Liver (tissue), 9 donors: ENCODE results near the gene PPM1E. TPM values are rescaled to one million over a fixed set of nuclear protein-coding genes. Genes with fewer than 3 reads are reported as not detected.

Experiments
- DNase-seq: peaks from one replicate; pipeline ENCODE4 v3.0.0-alpha.2; 2017; ENCODE audit warnings: low spot score
- H3K27ac ChIP-seq, 2 donors: one replicate each; pipeline ENCODE4 v1.7.0; 2013; ENCODE audit warnings: inconsistent platforms in 2 of 2, low read length in 2 of 2, control low read depth in 1 of 2, low read depth in 1 of 2, mild to moderate bottlenecking in 1 of 2
- H3K27me3 ChIP-seq, 4 donors: one replicate each; pipeline versions ENCODE4 v1.6.1 to v1.7.0; 2013; ENCODE audit warnings: low read length in 3 of 4, inconsistent platforms in 1 of 4, mild to moderate bottlenecking in 1 of 4, moderate library complexity in 1 of 4; ENCODE audit not compliant: control insufficient read depth in 4 of 4, insufficient read depth in 4 of 4
- H3K36me3 ChIP-seq, 4 donors: one replicate each; pipeline versions ENCODE4 v1.6.1 to v1.7.0; 2013; ENCODE audit warnings: low read length in 3 of 4, mild to moderate bottlenecking in 3 of 4, low read depth in 1 of 4, moderate library complexity in 1 of 4; ENCODE audit not compliant: control insufficient read depth in 4 of 4, insufficient read depth in 3 of 4
- H3K4me1 ChIP-seq, 4 donors: one replicate each; pipeline versions ENCODE4 v1.6.1 to v1.7.0; 2013; ENCODE audit warnings: low read length in 3 of 4, mild to moderate bottlenecking in 3 of 4, moderate library complexity in 1 of 4; ENCODE audit not compliant: control insufficient read depth in 4 of 4, insufficient read depth in 4 of 4
- H3K4me3 ChIP-seq, 3 donors: one replicate each; pipeline versions ENCODE4 v1.6.1 to v1.7.0; 2013; ENCODE audit warnings: low read length in 3 of 3, control low read depth in 1 of 3, low read depth in 1 of 3, mild to moderate bottlenecking in 1 of 3
- H3K9ac ChIP-seq, 2 donors: one replicate each; pipeline ENCODE4 v1.7.0; 2013; ENCODE audit warnings: low read length in 2 of 2, mild to moderate bottlenecking in 2 of 2, moderate library complexity in 2 of 2, control low read depth in 1 of 2, low read depth in 1 of 2
- H3K9me3 ChIP-seq, 4 donors: one replicate each; pipeline versions ENCODE4 v1.6.1 to v1.7.0; 2013; ENCODE audit warnings: low read length in 3 of 4; ENCODE audit not compliant: control insufficient read depth in 4 of 4
- EGR1 ChIP-seq, 2 donors: IDR thresholded peaks; 2 replicates each; pipeline ENCODE4 v1.6.1; 2016 to 2018; ENCODE audit warnings: antibody characterized with exemption in 2 of 2, low read depth in 2 of 2
- FOXA1 ChIP-seq: IDR thresholded peaks from 2 replicates; pipeline ENCODE4 v1.6.1; 2016; ENCODE audit warnings: antibody characterized with exemption
- FOXA2 ChIP-seq: IDR thresholded peaks from 2 replicates; pipeline ENCODE4 v1.6.1; 2016; ENCODE audit warnings: antibody characterized with exemption
- GABPA ChIP-seq, 2 donors: IDR thresholded peaks in 1 of 2; conservative IDR thresholded peaks in 1 of 2; 2 replicates each; pipeline ENCODE4 v1.6.1; 2016; ENCODE audit warnings: antibody characterized with exemption in 2 of 2, mild to moderate bottlenecking in 1 of 2, moderate library complexity in 1 of 2
- HNF4A ChIP-seq, 2 donors: conservative IDR thresholded peaks; 2 replicates each; pipeline ENCODE4 v1.6.1; 2016; ENCODE audit warnings: antibody characterized with exemption in 2 of 2, mild to moderate bottlenecking in 2 of 2
- HNF4G ChIP-seq: IDR thresholded peaks from 2 replicates; pipeline ENCODE4 v1.6.1; 2016; ENCODE audit warnings: antibody characterized with exemption
- JUND ChIP-seq, 2 donors: IDR thresholded peaks; 2 replicates each; pipeline ENCODE4 v1.6.1; 2016; ENCODE audit warnings: antibody characterized with exemption in 2 of 2
- NR2F2 ChIP-seq: IDR thresholded peaks from 2 replicates; pipeline ENCODE4 v1.6.1; 2016; ENCODE audit warnings: antibody characterized with exemption
- RAD21 ChIP-seq, 2 donors: IDR thresholded peaks; 2 replicates each; pipeline ENCODE4 v1.6.1; 2016; ENCODE audit warnings: antibody characterized with exemption in 2 of 2, mild to moderate bottlenecking in 2 of 2
- RXRA ChIP-seq, 2 donors: IDR thresholded peaks; 2 replicates each; pipeline ENCODE4 v1.6.1; 2017 to 2018; ENCODE audit warnings: antibody characterized with exemption in 2 of 2, mild to moderate bottlenecking in 1 of 2
- SP1 ChIP-seq: IDR thresholded peaks from 2 replicates; pipeline ENCODE4 v1.6.1; 2018; ENCODE audit warnings: antibody characterized with exemption, mild to moderate bottlenecking
- TAF1 ChIP-seq: conservative IDR thresholded peaks from 2 replicates; pipeline ENCODE4 v1.6.1; 2016; ENCODE audit warnings: antibody characterized with exemption, mild to moderate bottlenecking
- YY1 ChIP-seq: IDR thresholded peaks from 2 replicates; pipeline ENCODE4 v1.6.1; 2016; ENCODE audit warnings: antibody characterized with exemption, mild to moderate bottlenecking
- WGBS: extraction: QIAGEN DNeasy Blood & Tissue Kit; methylation state at CpG from one replicate; pipeline ENCODE4 v1.1.7; 2013; 5-methylcytosine and 5-hydroxymethylcytosine counted together
- polyA plus RNA-seq, 2 donors: library from polyadenylated mRNA; stranded (reverse) in 1 of 2; unstranded in 1 of 2; fragments of 200-250 nt in 1 of 2; fragments of >200 nt in 1 of 2; fragmentation: Nextera tagmentation in 1 of 2; extraction: Ambion mirVana in 1 of 2; gene quantifications; one replicate each; pipeline versions ENCODE4 v1.2.1 to v1.2.3, GENCODE V29; 2013 to 2015
- total RNA-seq, 2 donors: library from RNA; depleted of rRNA; stranded (reverse); fragments of >200 nt; gene quantifications; one replicate each; pipeline ENCODE4 v1.2.3, GENCODE V29; 2014
- TF ChIP-seq, protein P1 (sequence below): fragments of 150-350 bp; IDR thresholded peaks from 2 replicates; pipeline ENCODE4 v1.5.1; 2017; ENCODE audit warnings: improper control_type of control experiment, low read depth, low read length; ENCODE audit not compliant: missing input control
- TF ChIP-seq, protein P2 (sequence below): IDR thresholded peaks from 2 replicates; pipeline ENCODE4 v1.6.1; 2016; ENCODE audit warnings: antibody characterized with exemption, mild to moderate bottlenecking
- TF ChIP-seq, protein P3 (sequence below): IDR thresholded peaks from 2 replicates; pipeline ENCODE4 v1.6.1; 2016; ENCODE audit warnings: antibody characterized with exemption
- TF ChIP-seq, protein P4 (sequence below): IDR thresholded peaks from 2 replicates; pipeline ENCODE4 v1.6.1; 2016; ENCODE audit warnings: antibody characterized with exemption
- TF ChIP-seq, protein P5 (sequence below): IDR thresholded peaks from 2 replicates; pipeline ENCODE4 v1.6.1; 2016; ENCODE audit warnings: antibody characterized with exemption
- donor health status: healthy.
- donor health status: healthy.
- donor health status: healthy.
- donor health status: healthy.
- donor health status: healthy.

Gene PPM1E
- total and polyA plus RNA-seq, 4 donors, result 0.25 to 0.61 (median 0.50) TPM; not detected in 1

DNA sequence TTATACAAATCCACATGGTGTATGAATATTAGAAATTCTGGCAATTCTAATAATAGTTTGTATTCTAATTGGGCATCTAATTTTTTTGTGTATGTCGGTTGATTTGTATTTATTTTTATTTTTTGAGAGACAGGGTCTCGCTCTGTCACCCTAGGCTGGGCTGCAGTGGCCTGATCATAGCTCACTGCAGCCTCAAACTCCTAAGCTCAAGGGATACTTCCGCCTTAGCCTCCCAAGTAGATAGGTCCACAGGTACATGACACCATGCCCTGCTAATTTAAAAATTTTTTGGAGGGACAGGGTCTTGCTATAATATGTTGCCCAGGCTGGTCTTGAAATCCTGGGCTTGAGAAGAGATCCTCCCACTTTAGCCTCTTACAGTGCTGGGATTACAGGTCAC lies 246.5 kb downstream of the PPM1E start:
- TF ChIP-seq RXRA (IDR thresholded peaks at IDR 0.05) (no peak), EGR1 (IDR thresholded peaks at IDR 0.05; ENCODE audit: low read depth in 2 of 2) (no peak), JUND (IDR thresholded peaks at IDR 0.05) (no peak), FOXA1 (no peak), HNF4A (conservative IDR thresholded peaks at IDR 0.05) (no peak), FOXA2 (no peak), NR2F2 (no peak), YY1 (no peak), HNF4G (no peak), SP1 (no peak), GABPA (IDR thresholded peaks at IDR 0.05 in 1 of 2, conservative IDR thresholded peaks at IDR 0.05 in 1 of 2) (no peak), RAD21 (IDR thresholded peaks at IDR 0.05) (no peak), TAF1 (no peak)
- TF ChIP-seq, protein P1, sequence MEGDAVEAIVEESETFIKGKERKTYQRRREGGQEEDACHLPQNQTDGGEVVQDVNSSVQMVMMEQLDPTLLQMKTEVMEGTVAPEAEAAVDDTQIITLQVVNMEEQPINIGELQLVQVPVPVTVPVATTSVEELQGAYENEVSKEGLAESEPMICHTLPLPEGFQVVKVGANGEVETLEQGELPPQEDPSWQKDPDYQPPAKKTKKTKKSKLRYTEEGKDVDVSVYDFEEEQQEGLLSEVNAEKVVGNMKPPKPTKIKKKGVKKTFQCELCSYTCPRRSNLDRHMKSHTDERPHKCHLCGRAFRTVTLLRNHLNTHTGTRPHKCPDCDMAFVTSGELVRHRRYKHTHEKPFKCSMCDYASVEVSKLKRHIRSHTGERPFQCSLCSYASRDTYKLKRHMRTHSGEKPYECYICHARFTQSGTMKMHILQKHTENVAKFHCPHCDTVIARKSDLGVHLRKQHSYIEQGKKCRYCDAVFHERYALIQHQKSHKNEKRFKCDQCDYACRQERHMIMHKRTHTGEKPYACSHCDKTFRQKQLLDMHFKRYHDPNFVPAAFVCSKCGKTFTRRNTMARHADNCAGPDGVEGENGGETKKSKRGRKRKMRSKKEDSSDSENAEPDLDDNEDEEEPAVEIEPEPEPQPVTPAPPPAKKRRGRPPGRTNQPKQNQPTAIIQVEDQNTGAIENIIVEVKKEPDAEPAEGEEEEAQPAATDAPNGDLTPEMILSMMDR, result no peak
- TF ChIP-seq, protein P2, sequence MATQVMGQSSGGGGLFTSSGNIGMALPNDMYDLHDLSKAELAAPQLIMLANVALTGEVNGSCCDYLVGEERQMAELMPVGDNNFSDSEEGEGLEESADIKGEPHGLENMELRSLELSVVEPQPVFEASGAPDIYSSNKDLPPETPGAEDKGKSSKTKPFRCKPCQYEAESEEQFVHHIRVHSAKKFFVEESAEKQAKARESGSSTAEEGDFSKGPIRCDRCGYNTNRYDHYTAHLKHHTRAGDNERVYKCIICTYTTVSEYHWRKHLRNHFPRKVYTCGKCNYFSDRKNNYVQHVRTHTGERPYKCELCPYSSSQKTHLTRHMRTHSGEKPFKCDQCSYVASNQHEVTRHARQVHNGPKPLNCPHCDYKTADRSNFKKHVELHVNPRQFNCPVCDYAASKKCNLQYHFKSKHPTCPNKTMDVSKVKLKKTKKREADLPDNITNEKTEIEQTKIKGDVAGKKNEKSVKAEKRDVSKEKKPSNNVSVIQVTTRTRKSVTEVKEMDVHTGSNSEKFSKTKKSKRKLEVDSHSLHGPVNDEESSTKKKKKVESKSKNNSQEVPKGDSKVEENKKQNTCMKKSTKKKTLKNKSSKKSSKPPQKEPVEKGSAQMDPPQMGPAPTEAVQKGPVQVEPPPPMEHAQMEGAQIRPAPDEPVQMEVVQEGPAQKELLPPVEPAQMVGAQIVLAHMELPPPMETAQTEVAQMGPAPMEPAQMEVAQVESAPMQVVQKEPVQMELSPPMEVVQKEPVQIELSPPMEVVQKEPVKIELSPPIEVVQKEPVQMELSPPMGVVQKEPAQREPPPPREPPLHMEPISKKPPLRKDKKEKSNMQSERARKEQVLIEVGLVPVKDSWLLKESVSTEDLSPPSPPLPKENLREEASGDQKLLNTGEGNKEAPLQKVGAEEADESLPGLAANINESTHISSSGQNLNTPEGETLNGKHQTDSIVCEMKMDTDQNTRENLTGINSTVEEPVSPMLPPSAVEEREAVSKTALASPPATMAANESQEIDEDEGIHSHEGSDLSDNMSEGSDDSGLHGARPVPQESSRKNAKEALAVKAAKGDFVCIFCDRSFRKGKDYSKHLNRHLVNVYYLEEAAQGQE, result no peak
- TF ChIP-seq, protein P3, sequence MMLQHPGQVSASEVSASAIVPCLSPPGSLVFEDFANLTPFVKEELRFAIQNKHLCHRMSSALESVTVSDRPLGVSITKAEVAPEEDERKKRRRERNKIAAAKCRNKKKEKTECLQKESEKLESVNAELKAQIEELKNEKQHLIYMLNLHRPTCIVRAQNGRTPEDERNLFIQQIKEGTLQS, result no peak
- TF ChIP-seq, protein P4, sequence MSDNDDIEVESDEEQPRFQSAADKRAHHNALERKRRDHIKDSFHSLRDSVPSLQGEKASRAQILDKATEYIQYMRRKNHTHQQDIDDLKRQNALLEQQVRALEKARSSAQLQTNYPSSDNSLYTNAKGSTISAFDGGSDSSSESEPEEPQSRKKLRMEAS, result no peak
- TF ChIP-seq, protein P5, sequence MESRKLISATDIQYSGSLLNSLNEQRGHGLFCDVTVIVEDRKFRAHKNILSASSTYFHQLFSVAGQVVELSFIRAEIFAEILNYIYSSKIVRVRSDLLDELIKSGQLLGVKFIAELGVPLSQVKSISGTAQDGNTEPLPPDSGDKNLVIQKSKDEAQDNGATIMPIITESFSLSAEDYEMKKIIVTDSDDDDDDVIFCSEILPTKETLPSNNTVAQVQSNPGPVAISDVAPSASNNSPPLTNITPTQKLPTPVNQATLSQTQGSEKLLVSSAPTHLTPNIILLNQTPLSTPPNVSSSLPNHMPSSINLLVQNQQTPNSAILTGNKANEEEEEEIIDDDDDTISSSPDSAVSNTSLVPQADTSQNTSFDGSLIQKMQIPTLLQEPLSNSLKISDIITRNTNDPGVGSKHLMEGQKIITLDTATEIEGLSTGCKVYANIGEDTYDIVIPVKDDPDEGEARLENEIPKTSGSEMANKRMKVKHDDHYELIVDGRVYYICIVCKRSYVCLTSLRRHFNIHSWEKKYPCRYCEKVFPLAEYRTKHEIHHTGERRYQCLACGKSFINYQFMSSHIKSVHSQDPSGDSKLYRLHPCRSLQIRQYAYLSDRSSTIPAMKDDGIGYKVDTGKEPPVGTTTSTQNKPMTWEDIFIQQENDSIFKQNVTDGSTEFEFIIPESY, result no peak
- Histone ChIP-seq H3K4me1 (peaks cover 12 to 47% (median 31%) of the 10 kb centered on the region in 4 donors), H3K27ac (peak overlapping the region; percentile 13 to 62), H3K27me3 (no peaks in the 10 kb centered on the region), H3K4me3 (no peak overlapping the region), H3K9me3 (no peaks in the 10 kb centered on the region), H3K9ac (no peak overlapping the region), H3K36me3 (no peaks in the 10 kb centered on the region)
- WGBS, result 86% methylated on average over 3 of the region's 3 CpGs
- DNase-seq, result no peak
